HG03108 (cell line): Measurements from ENCODE around the gene MYOZ3.

Experiments
- ATAC-seq: cut with Tn5 transposase; IDR thresholded peaks from one replicate; pipeline ENCODE4 v1.9.1; 2021; ENCODE audit warnings: moderate library complexity; ENCODE audit not compliant: unreplicated experiment

The MYOZ3 gene

DNA sequence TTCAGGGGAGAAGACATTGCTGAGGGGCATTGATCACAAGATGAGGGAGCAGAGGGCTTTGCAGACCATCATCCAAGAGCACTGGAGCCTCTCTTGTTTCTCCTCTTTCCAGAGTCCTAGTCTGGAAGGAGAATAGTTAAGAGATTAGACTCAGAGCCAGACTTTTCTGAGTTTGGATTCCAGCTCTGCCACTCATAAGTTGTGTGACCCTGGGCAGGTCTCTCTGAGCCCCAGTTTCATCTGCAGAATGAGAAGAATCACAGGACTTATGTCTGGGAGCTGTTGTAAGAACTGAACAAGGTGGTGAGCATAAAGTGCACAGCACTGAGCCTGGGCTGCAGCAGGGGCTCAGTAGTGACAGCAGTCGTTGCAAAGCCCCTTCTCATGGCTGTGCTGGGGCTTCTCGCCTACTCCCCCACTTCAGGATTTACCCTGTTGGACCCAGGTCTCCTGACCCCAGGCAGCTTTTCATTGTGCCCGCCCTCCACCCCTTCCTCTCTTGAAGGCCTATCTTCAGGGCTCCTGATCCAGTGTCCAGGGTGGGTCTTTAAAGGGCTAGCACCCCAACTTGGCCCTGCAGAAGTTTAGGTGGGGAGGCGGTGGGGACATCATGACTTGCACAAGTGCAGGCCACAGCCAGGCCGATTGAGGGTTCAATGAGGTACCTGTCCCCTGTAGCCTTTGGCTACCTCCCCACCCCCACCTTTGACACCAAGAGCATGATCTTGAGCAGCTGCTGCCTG lies 19.1 kb upstream of the MYOZ3 start:
- no peak for ATAC-seq

DNA sequence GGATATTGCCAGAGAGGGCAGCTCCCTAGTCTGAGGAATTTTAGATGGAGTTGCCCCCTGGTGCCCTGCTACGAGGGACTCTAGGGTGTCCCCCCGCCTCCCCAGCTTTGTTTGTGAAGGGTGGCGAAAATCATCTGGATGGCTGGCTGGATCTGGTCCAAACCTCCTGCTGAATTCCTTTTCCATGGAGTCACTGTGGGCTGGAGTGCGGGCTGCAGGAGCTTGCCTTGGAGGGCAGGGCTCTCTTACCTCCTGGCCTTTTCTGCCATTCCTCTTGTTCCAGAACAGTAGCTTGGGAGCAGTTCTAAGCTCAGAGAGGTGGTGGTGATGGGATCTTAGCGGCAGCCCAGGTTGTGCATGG lies 18.5 kb upstream of the MYOZ3 start:
- ATAC-seq, result no peak

DNA sequence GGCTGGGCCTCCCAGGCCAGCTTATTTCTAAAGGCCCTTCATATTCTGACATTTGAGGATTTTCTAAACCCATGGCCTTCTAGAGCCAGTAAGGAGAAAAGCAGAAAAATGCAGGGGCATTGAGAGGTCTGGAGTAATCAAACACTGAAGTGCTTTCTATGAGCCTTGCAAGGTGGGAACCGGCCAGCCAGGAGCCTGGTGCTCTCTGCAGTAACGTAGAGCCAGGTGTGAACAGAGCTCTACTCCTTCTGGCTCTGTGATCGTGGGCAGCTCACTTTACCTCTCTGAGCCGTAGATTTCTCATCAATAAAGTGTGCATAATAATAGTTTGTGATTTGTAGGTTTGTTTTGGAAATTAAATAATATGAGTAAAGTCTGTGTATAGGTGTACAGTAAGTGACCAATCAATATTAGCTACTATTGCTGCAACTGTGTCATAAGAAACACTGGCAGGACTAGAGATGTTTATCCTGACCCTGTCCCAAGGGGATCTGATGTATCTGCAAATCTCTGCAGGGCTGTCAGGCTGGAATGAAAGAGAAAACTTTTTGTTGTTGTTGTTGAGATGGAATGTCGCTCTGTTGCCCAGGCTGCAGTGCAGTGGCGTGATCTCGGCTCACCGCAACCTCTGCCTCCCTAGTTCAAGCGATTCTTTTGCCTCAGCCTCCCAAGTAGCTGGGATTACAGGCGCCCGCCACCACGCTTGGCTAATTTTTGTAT lies 17.9 kb upstream of the MYOZ3 start:
- ATAC-seq, result no peak

DNA sequence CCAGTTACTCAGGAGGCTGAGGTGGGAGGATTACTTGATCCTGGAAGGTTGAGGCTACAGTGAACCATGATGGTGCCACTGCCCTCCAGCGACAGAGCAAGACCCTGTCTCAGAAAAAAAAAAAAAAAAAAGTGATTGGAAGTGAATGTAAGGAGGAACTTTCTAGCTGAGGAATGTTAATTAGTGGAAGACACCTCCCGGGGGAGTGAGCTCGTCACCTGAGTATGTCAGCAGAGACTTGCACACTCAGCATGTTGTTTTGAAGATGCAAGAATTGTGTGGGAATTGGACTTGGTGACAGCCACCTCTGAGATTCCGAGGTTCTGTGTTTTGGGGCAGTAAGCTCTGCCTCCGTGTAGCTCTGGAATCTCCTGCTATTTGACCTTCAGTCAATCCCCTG lies 17.0 kb upstream of the MYOZ3 start:
- no peak for ATAC-seq

DNA sequence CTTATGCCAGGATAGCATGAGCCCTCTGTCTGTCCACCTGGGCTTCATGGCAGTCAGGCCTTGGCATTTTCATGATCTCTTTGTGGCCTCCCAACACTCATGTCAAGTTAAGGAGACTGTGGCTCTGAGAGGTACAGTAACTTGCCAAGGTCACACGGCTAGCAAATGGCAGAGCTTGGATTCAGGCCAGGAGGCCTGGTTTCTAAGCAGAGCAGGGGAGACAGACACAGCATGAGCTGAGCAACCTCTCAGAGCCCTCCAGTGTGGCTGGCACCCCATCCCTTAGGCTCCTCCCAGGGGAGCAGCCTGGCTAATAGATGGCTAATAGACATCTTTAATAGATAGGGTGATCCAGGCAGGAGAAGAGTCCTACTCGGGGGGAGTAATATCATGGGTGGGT lies 16.5 kb upstream of the MYOZ3 start:
- ATAC-seq, result no peak

DNA sequence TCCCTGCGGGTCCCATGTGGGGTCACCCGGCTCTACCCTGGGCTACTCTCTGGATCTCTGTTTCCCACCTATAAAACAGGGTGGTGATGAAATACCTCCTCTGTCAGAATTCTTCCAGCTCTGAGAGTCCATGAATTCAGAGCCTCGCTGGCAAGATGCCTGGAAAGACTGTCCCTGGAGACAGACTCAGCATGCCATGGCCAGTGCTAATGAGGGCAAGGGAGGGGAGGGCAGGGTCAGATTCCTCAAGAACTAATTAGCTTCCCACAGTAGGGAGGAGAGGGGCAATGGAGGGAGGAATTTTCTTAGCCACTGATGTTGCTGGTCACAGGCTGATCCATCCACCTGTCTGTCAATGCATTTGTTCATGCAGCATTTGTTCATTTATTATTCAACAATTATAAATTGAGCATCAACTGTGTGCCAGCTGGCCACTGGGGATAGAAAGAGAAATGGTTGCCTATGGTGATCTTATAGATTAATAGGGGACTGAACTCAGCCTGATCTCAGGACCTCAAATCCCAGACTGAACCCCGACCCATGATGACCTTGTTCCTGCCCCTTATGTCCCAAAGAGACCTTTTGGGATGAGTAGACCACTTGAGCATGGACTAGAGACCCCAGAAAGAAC lies 15.9 kb upstream of the MYOZ3 start:
- no peak for ATAC-seq

DNA sequence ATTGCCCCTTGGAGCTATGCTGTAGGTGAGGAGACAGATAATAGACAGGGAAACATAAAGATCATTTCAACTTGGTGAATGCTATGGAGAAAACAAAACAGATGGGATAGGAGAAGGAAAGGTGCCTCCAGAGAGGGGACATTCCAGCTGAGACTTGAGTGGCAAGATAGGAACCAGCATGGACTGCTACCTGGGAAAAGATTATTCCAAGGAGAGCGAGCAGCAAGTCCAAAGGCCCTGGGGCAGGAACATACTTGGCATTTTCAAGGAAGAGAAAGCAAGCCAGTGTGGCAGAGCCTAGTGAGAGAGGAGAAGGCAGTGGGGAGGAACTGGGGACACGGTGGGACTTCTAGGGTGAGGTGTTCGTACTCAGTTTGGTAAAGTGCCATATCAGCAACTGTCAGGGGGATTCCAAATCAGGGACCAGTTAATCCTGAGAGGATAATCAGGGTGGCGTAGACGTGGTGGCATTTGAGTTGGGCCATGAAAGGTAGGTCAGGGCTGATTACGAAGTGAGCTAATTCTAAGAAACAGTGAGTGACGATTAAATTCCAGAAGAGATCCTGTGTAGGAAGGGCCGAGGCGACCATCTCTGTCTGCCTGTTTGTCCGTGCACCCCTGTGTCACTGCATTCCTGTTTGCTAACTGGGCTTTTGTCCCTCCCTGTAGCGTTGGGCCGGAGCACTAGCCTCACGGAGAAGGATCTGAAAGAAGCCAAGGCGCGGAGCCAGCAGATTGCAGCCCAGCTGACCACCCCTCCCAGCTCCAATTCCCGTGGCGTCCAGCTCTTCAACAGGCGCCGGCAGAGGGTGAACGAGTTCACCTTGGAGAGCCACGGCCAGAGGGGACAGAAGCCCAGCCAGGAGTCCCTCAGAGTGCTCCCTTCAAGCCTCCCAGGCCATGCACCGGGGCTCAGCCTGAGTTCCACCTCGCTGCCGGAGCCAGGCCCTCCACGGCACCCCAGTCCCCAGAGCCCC lies 13.5 kb upstream of the MYOZ3 start:
- no peak for ATAC-seq

DNA sequence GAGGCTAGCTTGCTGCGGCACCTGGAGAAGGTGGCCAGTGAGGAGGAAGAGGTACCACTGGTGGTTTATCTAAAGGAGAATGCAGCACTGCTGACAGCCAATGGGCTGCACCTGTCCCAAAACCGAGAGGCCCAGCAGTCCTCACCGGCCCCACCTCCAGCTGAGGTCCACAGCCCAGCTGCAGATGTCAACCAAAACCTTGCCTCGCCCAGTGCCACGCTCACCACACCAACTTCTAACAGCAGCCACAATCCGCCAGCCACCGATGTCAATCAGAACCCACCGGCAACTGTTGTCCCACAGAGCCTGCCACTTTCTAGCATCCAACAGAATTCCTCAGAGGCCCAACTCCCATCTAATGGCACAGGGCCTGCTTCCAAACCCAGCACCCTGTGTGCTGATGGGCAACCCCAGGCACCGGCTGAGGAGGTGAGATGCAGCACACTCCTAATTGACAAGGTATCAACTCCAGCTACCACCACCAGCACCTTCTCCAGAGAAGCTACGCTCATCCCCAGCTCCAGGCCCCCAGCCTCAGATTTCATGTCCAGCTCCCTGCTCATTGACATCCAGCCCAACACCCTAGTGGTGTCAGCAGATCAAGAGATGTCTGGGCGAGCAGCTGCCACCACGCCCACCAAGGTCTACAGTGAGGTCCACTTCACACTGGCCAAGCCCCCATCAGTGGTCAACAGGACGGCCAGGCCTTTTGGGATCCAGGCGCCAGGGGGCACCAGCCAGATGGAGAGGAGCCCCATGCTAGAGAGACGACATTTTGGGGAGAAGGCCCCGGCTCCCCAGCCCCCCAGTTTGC lies 12.6 kb upstream of the MYOZ3 start:
- no peak for ATAC-seq

DNA sequence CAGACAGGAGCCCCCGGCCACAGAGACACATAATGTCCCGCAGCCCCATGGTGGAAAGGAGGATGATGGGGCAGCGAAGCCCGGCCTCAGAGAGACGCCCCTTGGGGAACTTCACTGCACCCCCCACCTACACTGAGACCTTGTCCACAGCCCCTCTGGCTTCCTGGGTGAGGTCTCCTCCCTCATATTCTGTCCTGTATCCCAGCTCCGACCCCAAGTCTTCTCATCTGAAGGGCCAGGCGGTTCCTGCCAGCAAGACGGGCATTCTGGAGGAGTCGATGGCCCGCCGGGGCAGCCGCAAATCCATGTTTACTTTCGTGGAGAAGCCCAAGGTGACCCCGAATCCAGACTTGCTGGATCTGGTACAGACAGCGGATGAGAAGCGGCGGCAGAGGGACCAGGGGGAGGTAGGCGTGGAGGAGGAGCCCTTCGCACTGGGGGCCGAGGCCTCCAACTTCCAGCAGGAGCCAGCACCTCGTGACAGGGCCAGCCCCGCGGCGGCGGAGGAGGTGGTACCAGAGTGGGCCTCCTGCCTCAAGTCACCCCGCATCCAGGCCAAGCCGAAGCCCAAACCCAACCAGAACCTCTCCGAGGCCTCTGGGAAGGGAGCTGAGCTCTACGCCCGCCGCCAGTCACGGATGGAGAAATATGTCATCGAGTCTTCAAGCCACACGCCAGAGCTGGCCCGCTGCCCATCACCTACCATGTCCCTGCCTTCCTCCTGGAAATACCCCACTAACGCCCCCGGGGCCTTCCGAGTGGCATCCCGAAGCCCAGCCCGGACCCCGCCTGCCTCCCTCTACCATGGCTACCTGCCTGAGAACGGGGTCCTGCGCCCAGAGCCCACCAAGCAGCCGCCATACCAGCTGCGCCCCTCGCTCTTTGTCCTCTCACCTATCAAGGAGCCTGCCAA lies 11.7 kb upstream of the MYOZ3 start:
- ATAC-seq, result no peak

DNA sequence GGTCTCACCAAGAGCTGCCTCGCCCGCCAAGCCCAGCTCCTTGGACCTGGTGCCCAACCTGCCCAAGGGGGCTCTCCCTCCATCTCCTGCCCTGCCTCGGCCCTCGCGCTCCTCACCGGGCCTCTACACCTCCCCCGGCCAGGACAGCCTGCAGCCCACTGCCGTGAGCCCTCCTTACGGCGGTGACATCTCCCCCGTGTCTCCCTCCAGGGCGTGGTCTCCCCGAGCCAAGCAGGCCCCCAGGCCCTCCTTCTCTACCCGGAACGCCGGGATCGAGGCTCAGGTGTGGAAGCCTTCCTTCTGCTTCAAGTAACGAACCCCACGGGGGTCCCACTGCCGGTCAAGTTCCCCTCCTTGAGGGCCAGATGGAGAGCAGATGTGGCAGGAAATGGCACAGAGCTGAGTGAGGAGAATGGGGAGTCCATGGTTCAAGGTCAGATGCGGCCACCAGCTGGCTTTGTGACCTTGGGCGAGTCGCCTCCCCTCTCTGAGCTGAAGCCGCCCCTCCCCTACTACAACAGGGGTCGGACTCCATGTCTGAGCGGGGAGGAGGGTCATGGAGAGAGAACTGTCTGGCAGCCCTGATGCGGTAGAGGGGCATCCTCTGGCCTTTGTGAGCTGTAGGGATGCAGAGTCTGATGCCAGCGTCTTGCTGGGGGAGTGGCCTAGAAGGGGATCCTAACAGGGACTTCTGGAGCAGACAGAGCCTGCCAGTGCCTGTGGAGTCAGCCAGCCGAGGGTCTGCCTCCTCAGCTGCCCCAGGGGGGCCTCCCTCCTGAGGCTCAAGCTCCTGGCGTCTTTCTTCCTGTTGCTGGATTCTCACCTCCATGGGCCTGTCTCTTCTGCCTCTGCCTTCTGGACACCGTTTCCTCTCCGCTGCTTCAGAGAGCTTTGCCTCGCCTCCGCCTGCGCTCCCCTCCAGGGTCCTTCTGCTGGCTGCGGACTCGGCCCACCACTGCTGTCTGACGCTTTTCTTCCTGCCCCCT lies 10.7 kb upstream of the MYOZ3 start:
- no peak for ATAC-seq

DNA sequence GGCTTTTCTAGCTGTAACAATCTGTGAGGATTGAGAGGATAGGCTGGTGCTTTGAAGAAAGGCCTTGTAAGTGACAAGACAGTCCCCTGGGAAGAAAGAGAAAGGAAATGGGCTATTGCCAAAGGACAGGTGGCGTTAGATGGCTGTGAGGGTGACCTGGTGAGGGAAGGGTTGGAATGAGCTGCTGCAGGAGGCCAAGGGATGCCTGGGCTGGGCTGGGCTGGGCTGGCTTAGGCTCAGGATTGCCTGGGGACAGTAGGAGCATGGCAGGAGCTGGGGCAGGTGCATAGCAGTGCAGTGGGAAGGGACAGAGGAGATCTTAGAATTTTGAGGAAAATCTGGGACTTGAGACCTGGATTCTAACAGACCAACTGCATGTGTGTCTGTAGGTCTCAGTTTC lies 9.7 kb upstream of the MYOZ3 start:
- no peak for ATAC-seq

DNA sequence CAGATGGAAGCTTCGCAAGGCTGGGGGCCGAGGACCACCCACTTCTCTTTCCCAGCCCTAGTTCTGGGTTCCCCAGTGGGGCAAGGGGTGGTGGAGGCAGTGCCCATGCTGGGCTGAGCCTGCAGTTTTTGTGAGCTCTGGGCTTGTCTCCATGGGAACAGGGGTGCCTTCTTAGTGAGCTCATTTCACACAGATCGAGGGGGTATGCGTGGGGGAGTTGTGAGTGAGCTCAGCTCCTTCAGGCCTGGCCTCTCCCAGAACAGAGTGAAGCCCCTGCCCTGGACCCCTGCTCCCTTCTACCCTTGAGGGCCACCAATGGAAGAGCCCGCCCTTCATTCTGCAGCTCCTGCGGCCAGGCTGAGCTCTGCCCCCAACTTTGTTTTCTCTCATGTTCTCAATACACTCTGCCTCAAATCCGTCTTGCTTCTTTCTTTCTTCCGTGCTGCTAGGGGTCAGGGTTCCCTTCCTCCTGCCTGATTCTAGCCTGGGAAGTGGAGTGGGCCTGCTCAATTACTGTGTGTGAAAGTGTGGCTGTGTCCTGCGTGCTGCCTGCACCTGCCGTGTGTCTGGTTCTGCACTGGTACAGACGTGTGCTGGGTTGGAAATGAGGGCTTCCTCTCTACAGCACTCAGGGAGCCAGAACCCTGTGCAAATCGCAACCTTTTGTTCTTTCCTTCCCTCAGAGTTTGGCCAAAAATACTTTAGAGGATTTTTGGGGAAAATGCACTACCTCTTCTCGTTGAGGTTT lies 9.0 kb upstream of the MYOZ3 start:
- no peak for ATAC-seq

DNA sequence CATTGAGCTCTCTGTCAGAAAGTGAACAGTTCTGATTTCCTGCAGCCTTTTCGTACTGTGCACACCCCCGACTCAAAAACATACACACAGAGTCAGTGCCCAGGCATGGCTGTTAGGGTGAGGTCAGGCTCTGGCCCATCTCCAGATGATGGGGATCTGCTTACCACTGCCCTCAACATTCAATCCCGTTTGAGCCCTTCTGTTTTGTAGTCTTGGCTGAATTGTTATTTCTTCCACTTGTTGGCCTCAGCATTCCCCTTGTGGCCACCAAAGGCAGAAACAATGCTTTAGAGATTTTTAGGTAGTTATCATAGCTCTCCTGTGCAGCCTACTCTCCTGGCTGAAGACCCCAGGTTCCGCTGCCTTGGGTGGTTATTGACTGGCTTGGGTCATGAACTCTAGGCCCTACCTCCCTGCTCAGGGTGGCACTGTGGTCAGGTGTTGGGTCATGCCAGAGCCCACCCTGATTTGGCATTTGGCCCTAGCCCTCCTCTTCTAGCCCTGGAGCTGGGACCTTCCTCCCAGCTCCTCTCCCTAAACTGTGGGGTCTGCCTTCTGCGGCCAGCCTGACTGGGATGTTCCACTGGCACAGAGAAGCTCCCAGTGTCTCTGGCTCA lies 7.8 kb upstream of the MYOZ3 start:
- no peak for ATAC-seq

DNA sequence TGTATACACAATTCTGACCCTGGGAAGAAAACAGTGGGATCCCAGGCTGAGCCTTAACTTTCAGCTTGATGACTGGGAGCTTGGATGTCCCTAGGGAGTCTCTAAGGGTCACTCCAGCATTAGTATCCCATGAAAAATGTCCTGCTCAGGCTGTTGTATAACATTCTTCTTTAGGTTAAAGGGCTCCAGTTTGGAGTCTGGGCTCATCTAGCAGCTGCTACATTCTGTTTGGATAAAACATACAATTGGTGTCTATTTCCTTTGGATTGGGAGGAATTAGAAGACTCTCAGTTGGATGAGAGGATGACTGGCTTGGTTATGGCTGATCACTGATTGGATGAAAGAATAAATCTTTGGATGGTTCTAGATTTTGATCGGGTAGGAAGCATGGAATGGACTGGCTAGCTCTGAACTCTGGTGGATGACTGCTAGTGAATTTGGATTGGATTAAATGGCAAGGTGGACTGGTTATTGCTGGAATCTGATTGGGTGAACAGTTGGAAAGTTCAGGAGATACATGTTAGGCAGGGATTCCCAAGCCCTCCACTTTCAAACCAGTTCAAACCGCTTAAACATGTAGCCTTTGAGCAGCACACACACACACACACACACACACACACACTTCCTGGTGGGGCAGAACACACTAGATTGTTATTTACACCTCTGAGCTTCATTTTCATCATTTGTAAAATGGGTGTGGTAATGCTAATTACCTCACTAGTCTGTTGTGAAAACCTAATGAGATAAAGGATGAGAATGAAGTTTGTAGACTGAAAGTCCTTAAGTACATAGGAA lies 7.1 kb upstream of the MYOZ3 start:
- no peak for ATAC-seq

DNA sequence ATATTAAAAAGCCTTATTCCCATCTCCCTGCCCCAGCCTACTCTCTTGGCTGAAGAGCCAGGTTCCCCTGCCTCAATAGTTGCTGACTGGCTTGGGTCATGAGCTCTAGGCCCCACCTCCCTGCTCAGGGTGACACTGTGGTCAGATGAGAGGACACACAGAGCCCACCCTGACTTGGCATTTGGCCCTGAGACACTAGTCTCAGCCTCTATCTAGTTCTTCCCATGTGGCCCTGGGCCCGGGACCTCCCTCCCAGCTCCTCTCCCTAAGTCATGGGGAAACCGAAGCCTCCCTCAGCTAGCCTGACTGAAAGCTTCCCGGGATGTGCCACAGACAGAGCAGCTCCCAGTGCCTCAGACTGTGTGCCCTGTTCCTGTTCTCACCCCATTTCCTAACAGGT lies 5.8 kb upstream of the MYOZ3 start:
- ATAC-seq, result no peak
